DMS53 treated with DMSO at 0.1 percent for 48 hours (cell line): ENCODE measurements around the gene COL27A1.

Source experiments
- DNase-seq: peaks from one replicate; lab custom pipeline; 2025; ENCODE audit not compliant: unreplicated experiment; lab: John Stamatoyannopoulos, UW

The COL27A1 gene

GRCh38 chr9:114155263-114155994 is at the start of gene COL27A1:
COL27A1 (plus strand) TSS chr9:114155537; CDS start chr9:114155951, 414 bp downstream.
- peak; percentile 19 for DNase-seq

DNA sequence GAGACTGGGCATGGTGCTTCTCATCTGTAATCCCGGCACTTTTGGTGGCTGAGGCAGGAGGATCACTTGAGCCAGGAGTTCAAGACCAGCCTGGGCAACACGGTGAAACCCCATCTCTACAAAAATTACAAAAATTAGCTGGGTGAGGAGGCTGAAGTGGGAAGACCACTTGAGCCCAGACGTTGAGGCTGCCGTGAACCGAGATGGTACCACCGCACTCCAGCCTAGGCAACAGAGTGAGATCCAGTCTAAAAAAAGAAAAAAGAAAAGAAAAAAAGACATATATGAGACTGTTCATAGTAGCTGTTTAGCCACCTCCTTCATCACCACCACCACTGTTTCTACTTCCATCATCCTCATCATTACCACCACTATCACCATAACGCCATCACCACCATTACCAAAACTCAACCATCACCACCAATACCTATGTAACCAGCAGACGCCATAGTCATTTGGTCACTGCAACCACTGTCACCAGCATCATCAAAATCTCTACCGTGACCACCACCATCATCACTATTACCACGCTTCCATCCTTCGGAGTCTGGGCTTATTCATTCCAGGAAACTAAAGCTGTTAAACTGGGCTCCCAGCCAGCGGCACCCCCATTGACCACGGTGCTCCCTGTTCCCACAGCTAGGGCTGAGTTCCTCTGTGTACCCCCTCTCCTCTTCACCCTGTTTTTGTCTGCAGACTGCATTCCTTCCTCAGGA is 47.9 kb upstream of the COL27A1 start:
- no peak for DNase-seq

- peak; percentile 53 for DNase-seq
Measured at GRCh38 chr9:114108016-114108833, 47.1 kb upstream of the COL27A1 start.

DNA sequence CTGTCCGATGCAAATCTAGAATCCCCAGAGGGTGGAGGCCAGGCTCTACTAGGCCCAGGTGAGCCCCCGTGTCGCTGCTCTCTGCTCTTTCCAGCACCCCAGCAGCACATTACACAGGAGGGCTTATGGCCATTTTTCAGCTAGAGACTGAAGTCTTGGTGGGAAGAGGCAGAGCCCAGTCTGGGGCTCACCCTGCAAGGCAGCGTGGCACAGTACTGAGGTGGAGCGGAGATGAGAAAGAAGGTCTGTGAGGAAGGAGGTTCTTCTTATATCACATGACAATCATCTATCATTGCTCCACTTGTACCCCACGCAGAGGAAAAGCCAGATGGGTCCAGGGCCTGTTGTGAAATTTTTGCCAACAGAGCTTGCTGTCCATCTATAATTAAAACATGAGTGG is 46.2 kb upstream of the COL27A1 start:
- no peak for DNase-seq

GRCh38 chr9:114110180-114110579 is 45.2 kb upstream of the COL27A1 start:
- DNase-seq, result no peak

- no peak for DNase-seq
Measured at GRCh38 chr9:114112325-114112724, 43.0 kb upstream of the COL27A1 start.

DNA sequence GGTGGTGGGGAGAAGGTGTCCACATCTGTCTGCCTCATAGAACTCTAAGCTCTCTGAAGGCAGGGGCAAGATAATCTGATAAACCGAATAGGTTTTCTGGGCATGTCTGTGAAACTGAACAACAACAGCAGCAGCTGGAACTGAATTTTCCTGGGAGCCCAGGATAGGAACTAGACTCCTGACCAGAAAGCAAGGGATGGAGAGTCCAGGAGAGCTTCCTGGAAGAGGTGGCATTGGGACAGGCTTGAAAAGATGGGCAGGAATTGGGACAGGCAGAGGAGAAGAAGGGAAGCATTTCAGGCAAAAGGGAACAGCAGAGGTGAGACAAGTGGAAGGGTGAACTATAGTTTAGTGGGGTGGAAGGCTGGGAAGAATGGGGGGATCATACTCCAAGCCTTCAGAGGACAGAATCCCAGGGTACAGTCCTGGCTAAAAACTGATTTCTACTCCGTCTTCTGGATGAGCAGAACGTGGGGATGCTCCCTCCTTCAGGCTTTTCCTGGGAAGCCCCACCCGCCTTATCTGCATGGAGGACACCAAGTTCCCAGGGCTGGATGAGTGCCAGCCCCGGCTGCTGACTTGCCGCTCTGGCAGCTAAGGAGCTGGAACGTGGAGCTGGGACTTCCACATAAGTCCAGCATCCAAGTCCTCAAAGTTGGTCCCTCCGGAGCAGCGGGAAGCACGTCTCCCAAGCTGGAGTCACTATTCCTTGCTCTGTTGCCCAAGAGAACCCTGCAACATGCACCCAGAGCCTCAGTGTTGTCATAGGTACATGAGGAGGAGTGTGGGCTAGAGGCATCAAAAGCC is 42.4 kb upstream of the COL27A1 start:
- no peak for DNase-seq

GRCh38 chr9:114114364-114114763 is 41.0 kb upstream of the COL27A1 start:
- no peak for DNase-seq

- no peak for DNase-seq
Measured at GRCh38 chr9:114115654-114116125, 39.6 kb upstream of the COL27A1 start.

- no peak for DNase-seq
Measured at GRCh38 chr9:114116126-114116747, 39.1 kb upstream of the COL27A1 start.

- no peak for DNase-seq
Measured at GRCh38 chr9:114117614-114117995, 37.7 kb upstream of the COL27A1 start.

DNA sequence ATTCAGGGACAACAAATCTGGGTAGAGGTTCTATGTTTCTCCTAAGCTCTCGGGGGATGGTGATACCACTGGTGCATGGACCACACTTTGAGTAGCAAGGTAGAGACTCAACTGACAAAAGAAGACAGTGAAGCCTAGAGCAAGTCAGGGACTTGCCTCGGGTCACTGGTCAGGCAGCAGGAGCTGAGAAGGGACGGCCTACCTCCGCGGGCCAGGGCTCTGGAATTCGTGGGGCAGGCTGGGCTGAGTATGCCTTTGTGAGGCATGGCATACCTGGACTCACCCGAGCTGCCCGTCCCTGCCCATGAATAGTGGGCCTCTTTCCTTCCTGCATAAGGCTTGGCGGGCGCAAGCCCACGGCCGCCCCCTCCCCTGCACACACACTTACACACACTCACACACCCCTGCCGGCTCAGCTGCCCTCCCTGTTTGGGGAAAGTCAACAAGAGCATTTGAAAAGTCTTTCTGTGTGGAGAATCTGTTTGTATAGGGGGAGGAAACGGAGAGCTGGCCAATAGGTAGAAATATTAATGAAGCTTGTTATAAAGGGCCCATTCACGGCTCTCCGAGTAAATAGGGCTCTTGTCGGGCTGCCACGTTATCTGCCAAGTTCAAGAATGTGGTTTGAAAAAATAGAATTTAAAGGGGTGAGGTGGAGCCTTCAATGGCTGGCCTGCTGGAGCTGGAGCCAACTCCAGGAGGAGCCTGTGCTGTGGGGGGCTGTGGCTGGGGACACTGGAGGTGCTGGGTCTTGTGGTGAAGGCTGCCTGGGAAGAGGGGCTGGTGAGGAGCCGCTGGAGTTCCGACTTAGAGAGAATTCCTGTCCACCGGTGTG is 37.1 kb upstream of the COL27A1 start:
- peak; percentile 9 for DNase-seq

DNA sequence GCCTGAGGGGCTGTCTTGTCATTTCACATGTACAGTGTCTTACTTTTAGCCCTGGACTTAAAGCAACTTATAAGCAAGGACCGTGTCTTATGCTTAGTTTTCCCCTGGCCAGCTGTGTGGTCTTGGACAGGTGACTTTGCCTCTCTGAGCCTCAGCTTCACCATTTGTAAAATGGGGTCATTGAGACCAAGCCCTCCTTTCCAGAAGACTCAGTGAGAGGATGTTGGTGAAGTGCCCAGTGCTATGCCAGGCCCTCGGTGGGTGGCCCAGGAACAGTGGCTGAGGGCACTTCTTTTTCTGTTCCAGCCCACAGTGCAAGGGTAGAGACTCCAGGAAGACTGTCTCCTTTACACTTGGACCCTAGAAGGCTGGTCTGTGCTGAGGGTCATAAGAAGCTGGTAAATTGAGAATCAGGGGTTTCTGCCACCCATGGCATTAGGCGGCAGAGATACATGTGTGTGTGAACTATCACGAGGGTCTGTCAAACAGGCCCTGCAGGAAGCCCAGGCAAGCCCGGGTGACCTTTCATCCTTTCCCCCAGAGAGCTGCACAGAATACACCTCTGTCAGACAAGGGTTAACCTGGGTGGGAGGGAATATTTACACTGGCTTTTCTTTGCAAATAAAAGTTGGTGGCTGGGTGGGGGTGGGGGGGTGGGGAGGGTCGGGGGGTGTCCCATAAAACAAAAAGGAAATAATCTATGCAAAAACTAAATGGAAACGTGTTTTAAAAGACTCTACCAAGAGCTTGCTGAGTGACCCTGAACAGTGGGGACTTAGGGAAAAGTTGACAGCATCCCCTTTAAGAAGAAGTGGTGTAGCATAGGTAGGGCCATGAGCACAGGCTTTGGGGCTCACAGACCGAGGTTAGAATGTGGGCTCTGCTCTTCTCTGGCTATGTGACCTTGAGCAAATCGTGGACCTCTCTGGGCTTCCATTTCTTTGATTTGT is 35.8 kb upstream of the COL27A1 start:
- DNase-seq, result no peak

- DNase-seq, result no peak
Measured at GRCh38 chr9:114120192-114121014, 34.9 kb upstream of the COL27A1 start.

DNA sequence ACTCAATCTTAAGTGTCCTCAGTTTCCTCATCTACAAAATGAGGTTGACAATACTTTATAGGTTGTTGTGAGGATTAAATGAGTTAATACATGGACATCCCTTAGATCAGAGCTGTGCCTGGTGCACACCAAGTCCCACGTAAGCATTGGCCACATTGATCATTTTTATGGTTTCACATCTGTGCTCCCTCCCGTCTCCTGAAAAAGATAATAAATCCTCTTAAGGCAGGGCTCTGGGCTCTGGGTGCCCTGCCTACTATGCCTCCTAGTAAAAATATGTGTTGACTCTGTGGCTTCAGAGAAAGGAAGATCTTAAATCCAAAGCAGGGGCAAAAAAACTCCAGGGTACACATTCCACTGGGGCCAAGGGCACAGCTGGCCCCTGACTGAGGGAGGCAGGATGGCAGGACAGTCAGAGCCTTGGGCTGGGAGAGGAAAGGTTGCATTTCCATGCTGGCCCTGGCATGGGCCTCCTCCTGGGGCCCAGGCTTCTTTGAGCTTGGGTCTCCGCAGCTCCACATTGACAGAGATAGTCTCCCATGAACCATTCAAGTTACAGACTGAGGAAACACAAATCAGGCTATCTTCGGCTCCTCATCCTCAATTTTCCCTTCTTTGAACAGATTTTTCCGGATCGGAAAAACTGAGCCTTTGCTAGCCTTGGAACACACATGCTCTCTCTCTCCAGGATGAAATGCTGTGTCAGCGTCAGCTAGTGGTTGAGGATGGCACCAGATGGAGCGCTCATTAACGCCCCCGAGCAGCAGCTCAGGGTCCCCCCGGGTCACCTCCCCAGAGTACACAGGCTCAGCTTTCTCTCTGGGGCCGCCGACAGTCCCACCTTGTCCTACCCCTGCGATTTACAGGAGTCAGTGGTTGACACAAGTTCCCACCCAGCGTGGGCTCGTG is 33.9 kb upstream of the COL27A1 start:
- DNase-seq, result no peak
